WTC11 (cell line): ENCODE results near the gene NLN. TPM values are rescaled to one million over a fixed set of nuclear protein-coding genes. Genes with fewer than 3 reads are reported as not detected.

Experiments used
- ATAC-seq: fragments of 200-7000 bp; cut with Tn5 transposase; 2 replicates; pipeline ENCODE4 v1.10.0; 2021; ENCODE audit warnings: mild to moderate bottlenecking, moderate library complexity
- CTCF ChIA-PET: fragments of 300-600 bp; sonication (Branson Sonifier 250); formaldehyde crosslinking; loops from one replicate; lab custom pipeline; 2021; ENCODE audit warnings: antibody characterized with exemption; lab: Charles Lee
- POLR2A ChIA-PET: fragments of 350-600 bp; sonication (Branson Sonifier 250); formaldehyde crosslinking; loops from one replicate; lab custom pipeline; 2021; ENCODE audit warnings: antibody characterized with exemption; lab: Charles Lee
- DNase-seq: peaks from one replicate; pipeline ENCODE4 v3.0.0; 2021; ENCODE audit warnings: low spot score
- H3K27ac Mint-ChIP-seq: 2 replicates; pipeline ENCODE4 v1.8.0; 2021; ENCODE audit warnings: mixed read lengths
- H3K27me3 Mint-ChIP-seq: 2 replicates; pipeline ENCODE4 v1.8.0; 2021; ENCODE audit warnings: low read depth, mild to moderate bottlenecking, moderate library complexity, mixed read lengths
- H3K36me3 Mint-ChIP-seq: 2 replicates; pipeline ENCODE4 v1.8.0; 2021; ENCODE audit warnings: mixed read lengths
- H3K4me1 Mint-ChIP-seq: 2 replicates; pipeline ENCODE4 v1.8.0; 2022; ENCODE audit warnings: mixed read lengths
- H3K4me3 Mint-ChIP-seq: 2 replicates; pipeline ENCODE4 v1.8.0; 2021; ENCODE audit warnings: mild to moderate bottlenecking, moderate library complexity, mixed read lengths
- H3K9me3 Mint-ChIP-seq: 2 replicates; pipeline ENCODE4 v1.8.0; 2021; ENCODE audit warnings: mixed read lengths
- CREB1 ChIP-seq: sonication (generic); formaldehyde crosslinking; IDR thresholded peaks from 2 replicates; pipeline ENCODE4 v1.8.0; 2023; ENCODE audit warnings: mild to moderate bottlenecking, missing genetic modification reagents
- ELF4 ChIP-seq: sonication (generic); formaldehyde crosslinking; IDR thresholded peaks from 2 replicates; pipeline ENCODE4 v1.8.1; 2022; ENCODE audit warnings: low read depth, mild to moderate bottlenecking, moderate library complexity, missing genetic modification reagents
- ESRRA ChIP-seq: sonication (generic); formaldehyde crosslinking; IDR thresholded peaks from 2 replicates; pipeline ENCODE4 v1.8.1; 2022; ENCODE audit warnings: mild to moderate bottlenecking, missing genetic modification reagents, borderline replicate concordance
- ETV6 ChIP-seq: sonication (generic); formaldehyde crosslinking; IDR thresholded peaks from 2 replicates; pipeline ENCODE4 v1.8.1; 2022; ENCODE audit warnings: mild to moderate bottlenecking, missing genetic modification reagents
- GABPB1 ChIP-seq: sonication (generic); formaldehyde crosslinking; IDR thresholded peaks from 2 replicates; pipeline ENCODE4 v1.8.1; 2023; ENCODE audit warnings: mild to moderate bottlenecking, missing genetic modification reagents
- GTF2I ChIP-seq: fragments of 250-450 bp; sonication (Bioruptor Pico); conservative IDR thresholded peaks from 2 replicates; pipeline ENCODE4 v1.4.0; 2021; ENCODE audit warnings: mild to moderate bottlenecking
- JAZF1 ChIP-seq: fragments of 250-450 bp; sonication (Bioruptor Pico); IDR thresholded peaks from 2 replicates; pipeline ENCODE4 v1.9.0; 2021; ENCODE audit warnings: moderate library complexity, mild to moderate bottlenecking, inconsistent platforms
- NR3C1 ChIP-seq: sonication (generic); formaldehyde crosslinking; conservative IDR thresholded peaks from 2 replicates; pipeline ENCODE4 v1.8.1; 2023; ENCODE audit warnings: low read depth, mild to moderate bottlenecking, missing genetic modification reagents
- TEAD1 ChIP-seq: sonication (generic); formaldehyde crosslinking; IDR thresholded peaks from 2 replicates; pipeline ENCODE4 v1.8.0; 2022; ENCODE audit warnings: mild to moderate bottlenecking, missing genetic modification reagents
- TP53 ChIP-seq: sonication (generic); formaldehyde crosslinking; IDR thresholded peaks from 2 replicates; pipeline ENCODE4 v1.8.1; 2023; ENCODE audit warnings: mild to moderate bottlenecking, missing genetic modification reagents
- ZNF138 ChIP-seq: sonication (generic); formaldehyde crosslinking; conservative IDR thresholded peaks from 2 replicates; pipeline ENCODE4 v1.8.1; 2022; ENCODE audit warnings: mild to moderate bottlenecking, moderate library complexity, missing genetic modification reagents
- total RNA-seq: library from RNA; stranded (reverse); gene quantifications from 3 replicates; pipeline ENCODE4 v1.2.3, GENCODE V29; 2021
- TF ChIP-seq, protein P1 (sequence below): sonication (generic); formaldehyde crosslinking; IDR thresholded peaks from 2 replicates; pipeline ENCODE4 v1.8.1; 2023; ENCODE audit warnings: mild to moderate bottlenecking, missing genetic modification reagents, borderline replicate concordance
- TF ChIP-seq, protein P2 (sequence below): sonication (generic); formaldehyde crosslinking; IDR thresholded peaks from 2 replicates; pipeline ENCODE4 v1.8.1; 2022; ENCODE audit warnings: missing genetic modification reagents, borderline replicate concordance
- TF ChIP-seq, protein P3 (sequence below): sonication (generic); formaldehyde crosslinking; conservative IDR thresholded peaks from 2 replicates; pipeline ENCODE4 v1.8.1; 2022; ENCODE audit warnings: mild to moderate bottlenecking, missing genetic modification reagents
- TF ChIP-seq, protein P4 (sequence below): sonication (generic); formaldehyde crosslinking; IDR thresholded peaks from 2 replicates; pipeline ENCODE4 v1.8.0; 2022; ENCODE audit warnings: mild to moderate bottlenecking, missing genetic modification reagents
- TF ChIP-seq, protein P5 (sequence below): sonication (generic); formaldehyde crosslinking; conservative IDR thresholded peaks from 2 replicates; pipeline ENCODE4 v1.8.1; 2023; ENCODE audit warnings: mild to moderate bottlenecking, low read depth, missing genetic modification reagents, moderate library complexity
- TF ChIP-seq, protein P6 (sequence below): fragments of 200-600 bp; IDR thresholded peaks from 2 replicates; pipeline ENCODE4 v1.8.0; 2022; ENCODE audit warnings: antibody characterized with exemption
- TF ChIP-seq, protein P7 (sequence below): sonication (generic); formaldehyde crosslinking; IDR thresholded peaks from 2 replicates; pipeline ENCODE4 v1.8.0; 2023; ENCODE audit warnings: missing genetic modification reagents
- TF ChIP-seq, protein P8 (sequence below): sonication (generic); formaldehyde crosslinking; IDR thresholded peaks from 2 replicates; pipeline ENCODE4 v1.8.1; 2023; ENCODE audit warnings: mild to moderate bottlenecking, missing genetic modification reagents, moderate library complexity

NLN gene
- total RNA-seq, 1 experiment from 2014 or later = 163 TPM

DNA sequence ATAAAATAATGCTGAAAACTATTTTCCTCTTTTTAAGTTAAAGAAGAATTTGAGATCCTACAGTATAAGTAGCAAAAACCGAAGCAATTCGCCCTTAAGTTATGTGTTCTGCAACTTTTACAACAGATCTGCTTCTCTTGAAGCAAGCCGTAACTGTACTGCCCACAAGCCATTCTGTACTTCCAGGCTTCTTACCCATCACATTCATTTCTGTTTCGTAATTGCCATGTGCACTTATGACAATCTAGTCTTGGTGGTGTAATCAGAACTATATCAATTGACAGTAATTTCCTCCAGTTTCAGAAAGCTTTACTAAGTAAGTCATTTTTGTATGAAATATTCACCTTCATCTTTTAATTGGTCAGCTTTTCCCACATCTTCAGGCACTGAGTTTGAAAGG is 13.9 kb upstream of the NLN start (continued):
- TF ChIP-seq ESRRA (no peak), NR3C1 (CRISPR knock-in tag) (no peak), GTF2I (CRISPR knock-in tag) (no peak), ZNF138 (CRISPR knock-in tag) (no peak), GABPB1 (CRISPR knock-in tag) (no peak), TEAD1 (CRISPR knock-in tag) (no peak)
- TF ChIP-seq, protein P1, sequence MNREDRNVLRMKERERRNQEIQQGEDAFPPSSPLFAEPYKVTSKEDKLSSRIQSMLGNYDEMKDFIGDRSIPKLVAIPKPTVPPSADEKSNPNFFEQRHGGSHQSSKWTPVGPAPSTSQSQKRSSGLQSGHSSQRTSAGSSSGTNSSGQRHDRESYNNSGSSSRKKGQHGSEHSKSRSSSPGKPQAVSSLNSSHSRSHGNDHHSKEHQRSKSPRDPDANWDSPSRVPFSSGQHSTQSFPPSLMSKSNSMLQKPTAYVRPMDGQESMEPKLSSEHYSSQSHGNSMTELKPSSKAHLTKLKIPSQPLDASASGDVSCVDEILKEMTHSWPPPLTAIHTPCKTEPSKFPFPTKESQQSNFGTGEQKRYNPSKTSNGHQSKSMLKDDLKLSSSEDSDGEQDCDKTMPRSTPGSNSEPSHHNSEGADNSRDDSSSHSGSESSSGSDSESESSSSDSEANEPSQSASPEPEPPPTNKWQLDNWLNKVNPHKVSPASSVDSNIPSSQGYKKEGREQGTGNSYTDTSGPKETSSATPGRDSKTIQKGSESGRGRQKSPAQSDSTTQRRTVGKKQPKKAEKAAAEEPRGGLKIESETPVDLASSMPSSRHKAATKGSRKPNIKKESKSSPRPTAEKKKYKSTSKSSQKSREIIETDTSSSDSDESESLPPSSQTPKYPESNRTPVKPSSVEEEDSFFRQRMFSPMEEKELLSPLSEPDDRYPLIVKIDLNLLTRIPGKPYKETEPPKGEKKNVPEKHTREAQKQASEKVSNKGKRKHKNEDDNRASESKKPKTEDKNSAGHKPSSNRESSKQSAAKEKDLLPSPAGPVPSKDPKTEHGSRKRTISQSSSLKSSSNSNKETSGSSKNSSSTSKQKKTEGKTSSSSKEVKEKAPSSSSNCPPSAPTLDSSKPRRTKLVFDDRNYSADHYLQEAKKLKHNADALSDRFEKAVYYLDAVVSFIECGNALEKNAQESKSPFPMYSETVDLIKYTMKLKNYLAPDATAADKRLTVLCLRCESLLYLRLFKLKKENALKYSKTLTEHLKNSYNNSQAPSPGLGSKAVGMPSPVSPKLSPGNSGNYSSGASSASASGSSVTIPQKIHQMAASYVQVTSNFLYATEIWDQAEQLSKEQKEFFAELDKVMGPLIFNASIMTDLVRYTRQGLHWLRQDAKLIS (CRISPR knock-in tag) = no peak
- TF ChIP-seq, protein P2, sequence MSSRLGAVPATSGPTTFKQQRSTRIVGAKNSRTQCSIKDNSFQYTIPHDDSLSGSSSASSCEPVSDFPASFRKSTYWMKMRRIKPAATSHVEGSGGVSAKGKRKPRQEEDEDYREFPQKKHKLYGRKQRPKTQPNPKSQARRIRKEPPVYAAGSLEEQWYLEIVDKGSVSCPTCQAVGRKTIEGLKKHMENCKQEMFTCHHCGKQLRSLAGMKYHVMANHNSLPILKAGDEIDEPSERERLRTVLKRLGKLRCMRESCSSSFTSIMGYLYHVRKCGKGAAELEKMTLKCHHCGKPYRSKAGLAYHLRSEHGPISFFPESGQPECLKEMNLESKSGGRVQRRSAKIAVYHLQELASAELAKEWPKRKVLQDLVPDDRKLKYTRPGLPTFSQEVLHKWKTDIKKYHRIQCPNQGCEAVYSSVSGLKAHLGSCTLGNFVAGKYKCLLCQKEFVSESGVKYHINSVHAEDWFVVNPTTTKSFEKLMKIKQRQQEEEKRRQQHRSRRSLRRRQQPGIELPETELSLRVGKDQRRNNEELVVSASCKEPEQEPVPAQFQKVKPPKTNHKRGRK (CRISPR knock-in tag) = no peak
- TF ChIP-seq, protein P3, sequence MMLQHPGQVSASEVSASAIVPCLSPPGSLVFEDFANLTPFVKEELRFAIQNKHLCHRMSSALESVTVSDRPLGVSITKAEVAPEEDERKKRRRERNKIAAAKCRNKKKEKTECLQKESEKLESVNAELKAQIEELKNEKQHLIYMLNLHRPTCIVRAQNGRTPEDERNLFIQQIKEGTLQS (CRISPR knock-in tag) = no peak
- TF ChIP-seq, protein P4, sequence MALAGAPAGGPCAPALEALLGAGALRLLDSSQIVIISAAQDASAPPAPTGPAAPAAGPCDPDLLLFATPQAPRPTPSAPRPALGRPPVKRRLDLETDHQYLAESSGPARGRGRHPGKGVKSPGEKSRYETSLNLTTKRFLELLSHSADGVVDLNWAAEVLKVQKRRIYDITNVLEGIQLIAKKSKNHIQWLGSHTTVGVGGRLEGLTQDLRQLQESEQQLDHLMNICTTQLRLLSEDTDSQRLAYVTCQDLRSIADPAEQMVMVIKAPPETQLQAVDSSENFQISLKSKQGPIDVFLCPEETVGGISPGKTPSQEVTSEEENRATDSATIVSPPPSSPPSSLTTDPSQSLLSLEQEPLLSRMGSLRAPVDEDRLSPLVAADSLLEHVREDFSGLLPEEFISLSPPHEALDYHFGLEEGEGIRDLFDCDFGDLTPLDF = no peak

DNA sequence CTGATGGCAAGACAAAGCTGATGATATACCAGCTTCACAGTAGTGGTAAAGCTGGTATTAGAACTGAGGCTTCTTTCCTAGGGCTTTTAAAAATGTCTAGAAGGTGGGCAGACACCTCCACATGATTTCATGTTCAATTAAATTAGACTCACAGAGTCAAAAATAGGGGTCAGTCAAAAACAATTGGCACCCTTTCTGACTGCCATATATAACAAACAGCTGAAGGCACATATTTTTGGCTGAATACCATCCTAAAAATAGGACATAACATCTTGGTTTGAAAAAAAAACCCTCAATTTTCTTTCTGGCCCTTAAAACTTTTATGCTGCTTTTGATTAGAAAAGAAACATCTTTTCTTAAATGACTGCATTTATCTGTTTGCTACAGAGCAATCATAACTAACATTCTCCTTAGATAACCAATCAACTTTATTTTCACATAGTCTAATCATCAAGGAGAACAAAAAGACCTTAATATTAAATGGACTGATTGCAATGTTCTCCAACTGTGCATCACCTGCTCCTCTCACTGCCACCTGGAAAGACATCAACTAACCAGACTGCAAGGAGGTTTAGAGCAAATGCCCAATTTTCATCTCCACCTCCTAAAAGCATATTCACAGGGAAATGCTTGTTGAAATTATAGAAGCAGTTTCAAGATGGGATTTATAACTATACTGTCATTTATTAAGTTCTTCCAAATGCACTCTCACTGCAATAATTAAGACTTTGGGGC is 3.3 kb upstream of the NLN start:
- H3K4me1 Mint-ChIP-seq = peaks cover 11% of the 10 kb centered on the region
- no peak overlapping the region for H3K27ac Mint-ChIP-seq
- H3K36me3 Mint-ChIP-seq = no peaks in the 10 kb centered on the region; the same call in 1 of the 2 replicates
- no peaks in the 10 kb centered on the region for H3K9me3 Mint-ChIP-seq
- no peak overlapping the region for H3K4me3 Mint-ChIP-seq
- POLR2A ChIA-PET = interaction anchor here (0.5 kb wide), 1 partner anchor 41 kb away, joined by 5 read pairs; no protein-coding TSS in a partner anchor
- DNase-seq = no peak
- H3K27me3 Mint-ChIP-seq = no peaks in the 10 kb centered on the region
- no peak for ATAC-seq
- CTCF ChIA-PET = no interaction called here
- TF ChIP-seq, protein P5, sequence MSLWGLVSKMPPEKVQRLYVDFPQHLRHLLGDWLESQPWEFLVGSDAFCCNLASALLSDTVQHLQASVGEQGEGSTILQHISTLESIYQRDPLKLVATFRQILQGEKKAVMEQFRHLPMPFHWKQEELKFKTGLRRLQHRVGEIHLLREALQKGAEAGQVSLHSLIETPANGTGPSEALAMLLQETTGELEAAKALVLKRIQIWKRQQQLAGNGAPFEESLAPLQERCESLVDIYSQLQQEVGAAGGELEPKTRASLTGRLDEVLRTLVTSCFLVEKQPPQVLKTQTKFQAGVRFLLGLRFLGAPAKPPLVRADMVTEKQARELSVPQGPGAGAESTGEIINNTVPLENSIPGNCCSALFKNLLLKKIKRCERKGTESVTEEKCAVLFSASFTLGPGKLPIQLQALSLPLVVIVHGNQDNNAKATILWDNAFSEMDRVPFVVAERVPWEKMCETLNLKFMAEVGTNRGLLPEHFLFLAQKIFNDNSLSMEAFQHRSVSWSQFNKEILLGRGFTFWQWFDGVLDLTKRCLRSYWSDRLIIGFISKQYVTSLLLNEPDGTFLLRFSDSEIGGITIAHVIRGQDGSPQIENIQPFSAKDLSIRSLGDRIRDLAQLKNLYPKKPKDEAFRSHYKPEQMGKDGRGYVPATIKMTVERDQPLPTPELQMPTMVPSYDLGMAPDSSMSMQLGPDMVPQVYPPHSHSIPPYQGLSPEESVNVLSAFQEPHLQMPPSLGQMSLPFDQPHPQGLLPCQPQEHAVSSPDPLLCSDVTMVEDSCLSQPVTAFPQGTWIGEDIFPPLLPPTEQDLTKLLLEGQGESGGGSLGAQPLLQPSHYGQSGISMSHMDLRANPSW = no peak
- TF ChIP-seq ELF4 (CRISPR knock-in tag) (no peak), GTF2I (CRISPR knock-in tag) (no peak), TP53 (no peak), CREB1 (CRISPR knock-in tag) (no peak), NR3C1 (CRISPR knock-in tag) (no peak), JAZF1 (CRISPR knock-in tag) (no peak), ETV6 (CRISPR knock-in tag) (no peak)
- TF ChIP-seq, protein P6, sequence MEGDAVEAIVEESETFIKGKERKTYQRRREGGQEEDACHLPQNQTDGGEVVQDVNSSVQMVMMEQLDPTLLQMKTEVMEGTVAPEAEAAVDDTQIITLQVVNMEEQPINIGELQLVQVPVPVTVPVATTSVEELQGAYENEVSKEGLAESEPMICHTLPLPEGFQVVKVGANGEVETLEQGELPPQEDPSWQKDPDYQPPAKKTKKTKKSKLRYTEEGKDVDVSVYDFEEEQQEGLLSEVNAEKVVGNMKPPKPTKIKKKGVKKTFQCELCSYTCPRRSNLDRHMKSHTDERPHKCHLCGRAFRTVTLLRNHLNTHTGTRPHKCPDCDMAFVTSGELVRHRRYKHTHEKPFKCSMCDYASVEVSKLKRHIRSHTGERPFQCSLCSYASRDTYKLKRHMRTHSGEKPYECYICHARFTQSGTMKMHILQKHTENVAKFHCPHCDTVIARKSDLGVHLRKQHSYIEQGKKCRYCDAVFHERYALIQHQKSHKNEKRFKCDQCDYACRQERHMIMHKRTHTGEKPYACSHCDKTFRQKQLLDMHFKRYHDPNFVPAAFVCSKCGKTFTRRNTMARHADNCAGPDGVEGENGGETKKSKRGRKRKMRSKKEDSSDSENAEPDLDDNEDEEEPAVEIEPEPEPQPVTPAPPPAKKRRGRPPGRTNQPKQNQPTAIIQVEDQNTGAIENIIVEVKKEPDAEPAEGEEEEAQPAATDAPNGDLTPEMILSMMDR = no peak
- TF ChIP-seq, protein P3 (CRISPR knock-in tag) = no peak
- TF ChIP-seq, protein P2 (CRISPR knock-in tag) = no peak
- TF ChIP-seq, protein P7, sequence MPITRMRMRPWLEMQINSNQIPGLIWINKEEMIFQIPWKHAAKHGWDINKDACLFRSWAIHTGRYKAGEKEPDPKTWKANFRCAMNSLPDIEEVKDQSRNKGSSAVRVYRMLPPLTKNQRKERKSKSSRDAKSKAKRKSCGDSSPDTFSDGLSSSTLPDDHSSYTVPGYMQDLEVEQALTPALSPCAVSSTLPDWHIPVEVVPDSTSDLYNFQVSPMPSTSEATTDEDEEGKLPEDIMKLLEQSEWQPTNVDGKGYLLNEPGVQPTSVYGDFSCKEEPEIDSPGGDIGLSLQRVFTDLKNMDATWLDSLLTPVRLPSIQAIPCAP (CRISPR knock-in tag) = no peak
- TF ChIP-seq, protein P8, sequence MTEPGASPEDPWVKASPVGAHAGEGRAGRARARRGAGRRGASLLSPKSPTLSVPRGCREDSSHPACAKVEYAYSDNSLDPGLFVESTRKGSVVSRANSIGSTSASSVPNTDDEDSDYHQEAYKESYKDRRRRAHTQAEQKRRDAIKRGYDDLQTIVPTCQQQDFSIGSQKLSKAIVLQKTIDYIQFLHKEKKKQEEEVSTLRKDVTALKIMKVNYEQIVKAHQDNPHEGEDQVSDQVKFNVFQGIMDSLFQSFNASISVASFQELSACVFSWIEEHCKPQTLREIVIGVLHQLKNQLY (CRISPR knock-in tag) = no peak
